Suppressor macrophage treated with lipopolysaccharide for 4 hours (primary cell): ENCODE measurements around the gene BNIP2.
"Not testable (repeated sequence)": the region's sequence is repeated elsewhere in the genome, so short reads cannot be mapped to it uniquely, and the experiment has no call there.

Source experiments
- DNase-seq: peaks from one replicate; pipeline ENCODE4 v3.0.0-alpha.2; 2020

Gene BNIP2, protein sequence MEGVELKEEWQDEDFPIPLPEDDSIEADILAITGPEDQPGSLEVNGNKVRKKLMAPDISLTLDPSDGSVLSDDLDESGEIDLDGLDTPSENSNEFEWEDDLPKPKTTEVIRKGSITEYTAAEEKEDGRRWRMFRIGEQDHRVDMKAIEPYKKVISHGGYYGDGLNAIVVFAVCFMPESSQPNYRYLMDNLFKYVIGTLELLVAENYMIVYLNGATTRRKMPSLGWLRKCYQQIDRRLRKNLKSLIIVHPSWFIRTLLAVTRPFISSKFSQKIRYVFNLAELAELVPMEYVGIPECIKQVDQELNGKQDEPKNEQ

DNA sequence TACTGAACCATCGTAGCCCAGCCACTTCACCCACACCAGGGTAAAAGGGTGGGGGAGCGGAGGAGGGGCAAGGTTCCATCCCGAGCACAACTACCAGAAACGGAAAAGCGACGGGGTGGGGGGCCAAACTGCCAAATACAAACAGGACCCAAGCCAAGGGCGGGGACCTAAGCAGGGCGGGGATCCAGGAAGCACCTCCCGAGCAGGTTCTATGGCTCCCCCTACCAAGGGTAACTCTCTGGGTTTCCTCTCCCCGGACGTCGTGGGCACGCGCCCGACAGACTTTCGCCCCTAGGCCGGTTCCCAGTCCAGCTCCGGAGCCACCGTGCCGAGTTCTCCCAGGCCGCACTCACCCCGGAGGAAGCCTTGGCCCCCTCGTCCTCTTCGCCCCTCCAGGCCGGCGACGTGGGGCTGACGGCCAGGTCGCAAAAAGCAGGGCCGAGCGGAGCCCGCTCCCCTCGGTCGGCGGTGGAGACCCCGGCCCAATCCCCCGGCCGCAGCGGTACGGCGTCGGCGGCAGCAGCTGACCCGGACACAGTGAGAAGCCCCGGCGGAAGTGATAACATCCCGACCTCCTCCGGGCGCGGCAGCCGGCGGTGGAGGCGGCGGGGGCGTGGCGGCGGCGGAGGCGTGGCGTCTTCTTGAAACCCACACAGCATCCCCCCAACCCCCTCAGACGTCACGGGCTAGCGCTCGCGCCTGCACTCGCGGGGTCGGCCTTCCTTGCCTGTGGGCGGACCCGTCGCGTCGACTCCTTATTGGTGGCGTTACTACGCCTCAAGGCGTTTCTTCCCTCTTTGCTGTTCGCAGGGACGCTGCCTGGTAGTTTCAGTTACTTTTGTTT, at the start of gene BNIP2:
BNIP2 (minus strand) TSS at position 539 of the 844 bp plus-strand sequence. CDS start 6,863 bp downstream, outside the sequence.
- peak; percentile 99 for DNase-seq

DNA sequence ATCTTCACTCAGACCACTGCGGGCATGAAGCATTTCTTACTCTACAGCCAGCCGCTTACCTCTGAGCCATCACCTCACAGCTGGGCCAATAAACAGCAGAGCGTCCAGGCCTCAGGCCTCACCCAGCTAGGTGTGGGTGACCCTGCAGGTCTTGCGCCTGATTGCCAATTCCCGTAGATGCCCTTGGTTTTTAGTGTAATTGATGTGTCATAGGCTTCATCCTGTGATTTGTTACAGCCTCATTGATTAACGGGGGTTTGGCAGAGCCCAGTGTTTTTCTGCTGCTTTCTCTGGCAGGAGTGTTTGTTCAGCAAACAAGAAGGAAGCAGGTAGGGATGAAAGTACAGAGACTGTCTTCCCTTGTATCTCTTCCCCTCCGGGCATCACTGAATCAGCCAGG, 49.6 kb upstream of the BNIP2 start:
- no peak for DNase-seq

DNA sequence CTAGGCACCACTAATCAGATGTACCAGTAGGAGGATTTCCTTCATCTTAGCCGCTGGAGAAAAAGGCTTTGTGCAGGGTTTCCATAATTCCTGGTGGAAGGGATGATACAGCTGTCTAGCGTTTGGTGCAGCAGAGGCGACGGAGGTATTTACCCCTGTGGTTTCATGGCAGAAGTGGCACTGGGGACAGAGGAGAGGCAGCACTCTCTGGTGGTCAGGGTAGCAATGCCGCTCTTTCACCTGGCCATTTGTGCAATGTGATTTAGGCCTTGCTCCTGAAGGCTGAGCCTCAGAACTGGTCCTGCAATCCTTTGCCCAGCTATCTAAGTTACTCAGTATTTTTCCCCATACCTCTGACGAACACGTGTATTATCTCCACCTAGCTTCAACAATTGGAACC, 47.1 kb upstream of the BNIP2 start:
- DNase-seq, result no peak

DNA sequence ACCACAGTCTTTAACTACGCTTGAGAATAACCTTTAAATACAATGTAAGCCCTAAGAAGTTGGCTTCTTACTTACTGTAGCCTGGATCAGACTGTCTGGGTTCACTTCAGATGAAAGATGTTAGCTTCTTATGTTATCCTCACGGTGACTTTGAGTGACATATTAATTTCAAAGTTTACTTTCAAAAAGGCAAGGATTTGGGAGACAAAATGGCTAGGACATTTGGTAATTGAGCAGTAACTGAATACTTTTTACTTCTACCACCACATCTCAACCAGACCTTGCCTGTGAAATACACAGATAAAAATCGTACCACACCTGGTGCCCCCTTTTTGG, 36.0 kb upstream of the BNIP2 start:
- no peak for DNase-seq

DNA sequence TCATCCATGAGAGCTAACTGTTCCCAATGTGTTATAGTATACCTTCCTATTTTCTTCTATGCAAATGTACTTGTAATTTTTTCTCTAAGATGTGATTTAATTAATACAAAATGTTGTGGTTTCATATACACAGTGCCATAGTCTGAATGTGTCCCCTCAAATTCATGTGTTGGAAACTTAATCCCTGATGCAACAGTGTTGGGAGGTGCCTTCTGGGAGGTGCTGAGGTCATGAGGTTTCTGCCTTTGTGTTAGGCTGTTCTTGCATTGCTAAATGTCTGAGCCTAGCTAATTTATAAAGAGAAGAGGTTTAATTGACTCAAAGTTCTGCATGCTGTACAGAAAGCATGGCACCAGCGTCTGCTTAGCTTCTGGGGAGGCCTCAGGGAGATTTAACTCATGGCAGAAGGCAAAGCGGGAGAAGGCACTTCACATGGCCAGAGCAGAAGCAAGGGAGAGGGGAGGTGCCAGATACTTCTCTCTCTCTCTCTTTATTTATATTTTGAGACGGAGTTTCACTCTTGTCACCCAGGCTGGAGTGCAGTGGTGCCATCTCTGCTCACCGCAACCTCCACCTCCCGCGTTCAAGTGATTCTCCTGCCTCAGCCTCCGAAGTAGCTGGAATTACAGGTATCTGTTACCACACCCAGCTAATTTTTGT, 34.7 kb upstream of the BNIP2 start:
- no peak for DNase-seq

DNA sequence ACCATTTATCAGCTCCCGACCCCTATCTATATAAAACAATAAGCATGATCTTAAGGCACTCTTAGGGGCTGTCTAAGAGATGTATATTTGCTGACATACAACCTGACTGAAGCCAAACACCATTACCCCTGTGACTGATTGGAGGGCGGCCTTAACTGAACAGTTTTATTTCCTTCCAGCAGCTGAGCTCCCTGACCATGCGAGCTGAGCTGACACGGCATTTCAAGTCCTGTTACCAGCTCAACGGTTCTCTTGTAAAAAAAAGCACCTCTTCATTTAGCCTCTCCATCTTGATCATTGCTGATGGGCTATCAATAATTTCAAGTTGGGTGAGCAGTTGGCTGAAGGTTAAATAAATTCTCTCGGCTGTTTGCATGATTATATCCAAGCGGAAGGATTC, 33.4 kb upstream of the BNIP2 start:
- DNase-seq, result no peak

DNA sequence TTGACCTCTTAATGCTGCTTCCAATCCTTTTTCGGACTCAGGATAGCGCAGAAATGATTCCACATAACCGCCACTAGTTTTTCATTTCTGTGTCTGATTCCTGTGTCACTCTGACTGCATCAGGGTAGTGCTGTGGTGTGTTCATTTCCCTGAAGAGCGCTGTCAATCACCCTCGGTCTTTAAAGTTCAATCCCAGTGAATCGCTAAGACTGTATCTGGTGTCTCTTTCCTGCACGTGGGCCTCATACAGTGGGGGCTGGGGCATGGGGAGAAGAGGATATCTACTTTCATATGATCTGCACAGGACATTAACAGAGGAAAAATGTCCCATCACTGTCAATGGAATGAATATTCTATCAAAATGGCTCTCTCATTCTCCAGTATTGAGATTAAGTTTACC, 32.9 kb upstream of the BNIP2 start:
- DNase-seq, result no peak

DNA sequence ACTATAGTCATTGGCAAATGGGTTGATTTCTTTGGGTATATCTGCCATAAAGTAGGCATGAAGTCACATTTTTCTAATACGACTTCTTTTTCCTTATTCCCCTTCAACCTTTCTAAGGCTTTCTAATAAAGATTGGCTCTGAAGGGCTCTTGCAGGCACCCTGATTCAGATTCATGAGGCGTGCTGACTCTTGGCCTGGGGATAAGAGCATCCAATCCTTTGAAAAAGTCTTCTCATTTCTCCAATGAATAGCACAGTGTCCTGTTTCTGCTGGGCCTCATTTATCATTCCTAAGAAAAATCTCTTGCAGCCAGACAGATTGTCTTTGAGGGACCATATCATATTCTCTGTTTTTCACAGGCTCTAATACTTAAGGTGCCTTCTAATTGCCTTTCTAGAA, 32.3 kb upstream of the BNIP2 start:
- DNase-seq, result no peak

DNA sequence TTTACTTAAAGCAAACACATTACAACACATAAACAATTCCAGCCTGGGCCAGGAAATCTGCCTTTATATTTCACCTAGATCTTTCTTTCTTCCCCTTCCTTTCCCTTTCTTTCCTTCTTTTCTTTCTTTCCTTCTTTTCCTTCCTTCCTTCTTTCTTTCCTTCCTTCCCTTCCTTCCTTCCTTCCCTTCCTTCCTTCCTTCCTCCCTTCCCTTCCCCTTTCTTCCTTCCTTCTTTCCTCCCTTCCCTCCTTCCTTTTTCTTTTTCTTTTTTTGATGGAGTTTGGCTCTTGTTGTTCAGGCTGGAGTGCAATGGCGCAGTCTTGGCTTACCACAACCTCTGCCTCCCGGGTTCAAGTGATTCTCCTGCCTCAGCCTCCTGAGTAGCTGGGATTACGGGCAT, 24.1 kb upstream of the BNIP2 start:
- no peak for DNase-seq

DNA sequence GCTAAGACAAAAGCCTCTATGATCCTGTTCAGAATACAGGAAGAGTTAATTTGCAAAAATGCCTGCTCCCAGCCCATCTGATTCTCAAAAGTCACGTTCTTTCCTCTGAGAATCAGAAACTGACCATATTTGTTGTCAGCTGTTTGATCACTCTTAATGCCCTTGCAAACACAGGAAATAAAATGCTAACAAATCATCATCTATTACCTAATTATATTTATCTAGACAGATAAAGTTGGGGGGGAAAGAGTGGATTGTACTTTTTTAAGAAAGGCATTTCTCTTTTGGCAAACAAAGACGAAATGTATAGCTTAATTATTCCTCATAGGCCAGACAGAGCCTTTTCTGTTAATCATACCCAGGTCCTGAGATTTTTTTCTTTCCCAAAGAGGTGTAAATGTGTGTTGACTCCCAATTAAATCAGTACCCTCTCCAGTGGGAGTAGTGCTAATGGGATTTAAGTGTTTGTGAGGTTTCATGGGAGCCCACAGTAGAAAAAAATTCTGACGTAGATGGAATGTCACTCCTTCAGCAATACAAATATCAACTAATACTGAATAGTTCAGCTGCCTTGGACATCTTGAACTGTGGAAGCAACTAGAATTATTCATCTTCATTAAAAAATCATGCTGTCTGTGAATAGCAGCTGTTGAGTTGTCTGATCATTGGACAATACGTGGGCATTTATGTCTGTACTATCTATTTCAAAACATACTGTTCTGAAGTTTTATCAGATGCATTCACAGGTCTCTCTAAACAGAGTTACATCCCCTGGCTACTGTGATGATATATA, 22.5 kb upstream of the BNIP2 start:
- no peak for DNase-seq

DNA sequence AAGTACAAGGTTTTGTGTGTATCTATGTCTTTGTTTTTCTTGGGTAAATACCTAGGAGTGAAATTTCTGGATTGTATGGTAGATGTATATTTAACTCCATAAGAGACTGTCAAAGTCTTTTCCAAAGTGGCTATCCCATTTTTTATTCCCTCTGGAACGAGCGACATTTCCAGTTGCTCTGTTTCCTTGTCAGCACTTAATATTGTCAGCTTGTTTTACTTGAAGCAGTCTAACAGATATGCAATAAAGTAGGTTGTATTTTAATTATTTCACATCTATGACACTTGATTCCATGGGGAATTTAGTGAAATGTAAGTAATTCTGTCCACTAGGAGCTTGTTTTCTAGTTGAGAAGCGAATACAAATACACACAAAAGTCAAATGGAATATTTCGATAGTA, 18.5 kb upstream of the BNIP2 start:
- DNase-seq, result no peak

DNA sequence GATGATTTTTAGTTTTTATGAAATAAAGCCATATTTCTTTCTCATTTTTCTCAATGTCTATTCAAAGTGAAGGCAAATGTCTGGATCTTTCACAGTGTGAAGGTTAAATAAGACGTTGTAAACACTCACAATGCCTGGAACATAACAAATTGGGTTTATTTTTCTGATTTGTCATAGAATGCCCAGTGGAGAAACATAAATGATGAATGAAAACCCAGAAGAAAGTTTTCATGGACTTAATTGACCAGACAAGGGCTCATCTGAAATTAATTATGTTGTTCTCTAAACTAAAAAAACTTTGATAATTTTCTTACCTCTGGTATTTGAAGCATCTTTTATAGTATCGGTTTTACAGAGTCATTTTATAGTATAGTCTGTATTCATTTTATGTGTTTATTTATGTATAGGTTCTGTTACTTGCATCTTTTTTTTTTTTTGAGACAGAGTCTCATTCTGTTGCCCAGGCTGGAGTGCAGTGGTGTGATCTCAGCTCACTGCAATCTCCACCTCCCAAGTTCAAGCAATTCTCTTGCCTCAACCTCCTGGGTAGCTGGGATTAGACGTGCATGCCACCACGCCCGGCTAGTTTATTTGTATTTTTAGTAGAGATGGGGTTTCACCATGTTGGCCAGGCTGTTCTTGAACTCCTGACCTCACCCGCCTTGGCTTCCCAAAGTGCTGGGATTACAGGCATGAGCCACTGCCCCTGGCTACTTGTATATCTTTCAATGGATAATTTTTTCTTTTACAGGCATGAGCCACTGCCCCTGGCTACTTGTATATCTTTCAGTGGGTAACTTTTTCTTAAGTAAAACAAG, 15.1 kb upstream of the BNIP2 start:
- DNase-seq, result no peak

DNA sequence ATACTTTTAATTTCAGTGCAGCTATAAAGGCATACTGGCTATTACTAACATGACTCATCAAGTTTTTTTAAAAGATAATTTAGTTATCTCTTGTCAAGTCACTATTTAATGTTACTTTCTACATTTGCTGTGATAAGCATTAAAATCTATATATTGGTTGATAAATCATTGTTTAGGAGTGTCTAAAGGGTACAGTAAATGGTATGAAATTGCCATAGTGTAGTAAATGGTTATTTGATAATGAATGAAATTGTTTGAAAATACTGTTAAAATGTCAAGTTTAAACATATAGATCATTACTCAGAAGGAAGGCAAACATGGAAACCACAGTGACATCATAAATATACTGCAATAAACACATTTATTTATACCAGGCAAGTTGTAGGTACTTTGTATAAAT, 13.2 kb upstream of the BNIP2 start:
- no peak for DNase-seq

DNA sequence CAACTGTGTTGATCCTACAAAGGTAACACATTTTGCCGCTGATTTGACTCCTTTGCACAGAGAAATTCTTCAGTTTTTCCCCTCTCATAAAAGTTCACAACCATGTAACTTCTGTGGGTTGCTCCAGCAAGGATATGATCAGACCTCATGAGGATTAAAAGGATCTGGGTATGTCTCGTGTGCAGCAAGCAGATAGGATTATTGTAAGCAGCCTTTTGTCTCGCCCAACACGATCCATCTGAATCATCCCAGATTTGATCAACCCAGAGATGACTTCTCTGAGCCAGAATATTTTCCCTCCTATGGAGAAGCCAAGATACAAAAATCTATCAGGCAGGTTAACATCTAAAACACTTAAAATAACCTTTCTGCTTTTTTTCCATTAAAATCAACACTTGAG, 12.8 kb upstream of the BNIP2 start:
- DNase-seq, result no peak

DNA sequence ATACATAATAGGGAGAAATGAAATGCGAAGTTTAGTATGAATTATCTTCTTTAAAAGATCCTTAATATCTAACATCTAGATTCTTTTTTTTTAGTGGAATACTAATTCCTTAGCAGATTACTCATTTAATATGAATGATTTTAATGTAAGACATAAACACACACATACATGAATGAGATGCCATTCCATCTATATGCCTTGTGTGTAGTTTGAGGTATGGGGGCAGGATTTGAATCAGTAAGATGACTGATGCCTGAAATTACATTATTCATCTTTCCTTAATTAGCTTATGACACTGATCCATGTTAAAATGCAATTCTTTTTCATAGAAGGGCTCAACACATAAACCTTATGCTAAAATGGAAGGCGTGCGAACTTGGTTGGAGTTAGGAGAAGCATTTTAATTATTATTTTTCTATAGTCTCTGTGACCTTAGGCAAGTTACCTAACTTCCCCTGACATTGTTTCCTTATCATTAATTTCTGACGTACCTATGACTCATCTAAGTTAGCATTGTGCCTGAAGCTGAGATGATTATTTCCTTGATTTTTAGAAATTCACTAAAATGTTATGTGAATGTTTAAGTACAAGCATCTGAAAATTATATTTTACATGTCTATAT, 10.8 kb upstream of the BNIP2 start:
- DNase-seq, result peak; percentile 23

DNA sequence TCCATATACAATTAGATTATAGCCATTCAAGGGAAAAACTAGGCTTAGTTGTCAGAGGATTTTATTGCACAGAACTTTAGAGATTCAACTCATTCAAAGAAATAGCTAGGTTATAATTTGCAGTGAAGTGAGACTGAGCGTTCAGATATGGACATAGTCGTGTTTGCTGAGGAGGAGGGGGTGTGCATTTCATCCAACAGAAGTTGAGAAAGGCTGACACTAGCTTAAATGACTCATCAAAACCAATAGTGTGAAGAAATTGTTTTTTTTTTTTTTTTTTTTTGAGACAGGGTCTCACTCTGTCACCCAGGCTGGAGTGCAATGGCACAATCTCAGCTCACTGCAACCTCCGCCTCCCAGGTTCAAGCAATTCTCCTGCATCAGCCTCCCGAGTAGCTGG, 8.9 kb upstream of the BNIP2 start:
- not testable (repeated sequence) for DNase-seq

DNA sequence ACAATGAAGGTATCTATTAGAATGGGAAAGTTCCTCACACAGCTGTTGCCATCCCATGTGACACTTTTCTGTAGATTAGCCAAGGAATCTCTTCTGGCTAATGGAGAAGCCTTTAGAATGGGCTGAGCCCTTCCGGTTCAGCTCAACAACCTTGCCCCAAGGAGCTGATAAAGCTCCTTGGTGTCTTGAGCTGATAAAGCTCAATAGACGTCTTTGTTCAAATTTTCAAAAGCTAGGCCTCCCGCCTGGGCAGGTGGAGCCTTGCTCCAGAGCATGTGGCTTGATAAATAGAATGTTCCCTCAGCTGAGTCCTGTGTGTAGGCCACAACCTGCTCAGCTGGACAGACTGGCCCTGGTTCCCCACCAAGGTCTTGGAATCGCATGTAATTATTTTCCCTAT, 7.2 kb upstream of the BNIP2 start:
- DNase-seq, result no peak

DNA sequence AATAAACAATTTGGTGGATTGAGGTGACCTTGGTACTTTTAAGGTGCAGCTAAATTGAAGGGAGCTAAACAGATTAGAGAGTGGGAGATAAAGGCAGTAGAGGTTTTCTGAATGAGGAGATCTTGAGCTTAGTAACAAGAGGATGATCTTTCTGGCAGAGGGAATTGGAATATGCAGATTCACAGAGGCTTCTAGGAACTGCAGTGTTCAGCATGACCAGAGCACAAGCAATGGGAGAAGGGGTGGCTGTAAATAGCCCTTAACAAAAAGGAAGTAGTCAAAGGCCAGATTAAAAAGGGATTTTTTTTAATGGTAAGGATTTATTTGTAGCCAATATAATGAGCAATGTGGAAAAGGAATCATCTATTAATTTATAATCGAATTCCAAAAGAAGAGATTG, 5.7 kb upstream of the BNIP2 start:
- peak; percentile 22 for DNase-seq

DNA sequence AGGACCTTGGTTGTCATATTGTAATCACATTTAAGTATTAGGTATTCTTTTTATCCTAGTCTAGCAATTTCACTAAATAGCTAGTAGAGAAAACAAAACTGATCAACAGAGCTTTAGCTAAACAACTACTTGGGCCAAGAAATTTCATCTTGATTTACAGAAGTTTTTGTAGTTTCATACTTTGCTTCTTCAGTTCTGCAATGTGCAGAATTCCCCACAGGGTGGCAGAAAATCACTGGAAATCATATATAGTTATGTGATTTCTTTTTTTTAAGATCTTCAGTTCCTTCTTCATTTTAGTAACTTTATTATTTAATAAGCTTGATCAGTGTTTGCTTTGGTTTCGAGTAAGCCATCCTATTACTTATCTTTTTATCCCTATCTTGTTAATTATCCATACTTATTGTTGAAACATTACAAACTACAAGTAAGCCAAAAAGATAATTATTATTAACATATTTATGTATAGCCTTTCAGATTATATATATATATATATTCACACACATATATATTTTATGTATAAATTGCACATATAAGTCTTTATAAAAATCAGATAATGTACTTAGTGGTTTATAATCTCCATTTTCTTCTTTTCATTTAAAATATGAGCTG, 2.2 kb upstream of the BNIP2 start:
- peak; percentile 78 for DNase-seq

DNA sequence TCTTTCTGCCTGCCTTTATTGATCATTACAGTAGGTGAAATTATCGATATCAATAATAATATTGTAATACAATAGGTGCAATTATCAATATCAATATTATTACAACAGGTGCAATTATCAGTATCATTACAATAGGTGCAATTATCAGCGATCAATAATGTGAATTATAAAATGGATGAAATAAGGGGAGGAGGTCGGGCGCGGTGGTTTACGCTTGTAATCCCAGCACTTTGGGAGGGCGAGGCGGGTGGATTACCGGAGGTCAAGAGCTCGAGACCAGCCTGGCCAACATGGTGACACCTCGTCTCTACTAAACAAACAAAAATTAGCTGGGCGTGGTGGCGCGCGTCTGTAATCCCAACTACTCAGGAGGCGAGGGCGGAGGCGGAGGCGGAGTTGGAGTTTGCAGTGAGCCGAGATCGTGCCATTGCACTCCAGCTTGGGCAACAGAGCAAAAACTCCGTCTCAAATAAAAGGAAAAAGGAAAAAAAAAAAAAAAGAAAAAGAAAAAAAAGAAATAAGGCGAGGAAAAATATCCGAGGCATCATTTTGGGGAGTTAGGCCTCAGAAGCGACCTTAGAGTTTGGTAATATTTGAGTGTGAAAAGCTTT, 611 bp upstream of the BNIP2 start:
- DNase-seq, result peak; percentile 77

DNA sequence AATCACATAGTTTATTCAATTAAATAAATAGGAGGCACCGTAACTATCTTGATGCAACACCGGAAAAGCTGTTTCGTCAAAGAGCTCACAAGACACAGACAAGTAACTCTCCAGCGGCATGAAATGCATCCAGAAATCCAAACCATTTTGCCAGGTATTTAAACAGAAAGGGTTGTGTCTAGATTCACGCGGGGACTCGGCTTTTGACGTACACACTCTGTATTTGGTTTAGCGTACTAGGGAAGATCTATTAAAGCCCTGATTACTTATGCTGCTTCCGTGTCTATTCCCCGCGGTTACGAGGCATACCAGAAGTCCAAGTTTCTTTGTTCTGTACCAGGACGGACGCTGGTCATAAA, 718 bp downstream of the BNIP2 start:
- DNase-seq, result peak; percentile 79
